ENCODE results near the gene REV3L. TPM values are rescaled to one million over a fixed set of nuclear protein-coding genes. Genes with fewer than 3 reads are reported as not detected.
A peak's percentile ranks its signal among the peaks of the same experiment; 100 is the strongest.

REV3L gene
- polyA plus RNA-seq, 2 of the 4 experiments (the other 2 are of a cell fraction): 4.1 to 12.4 TPM

DNA sequence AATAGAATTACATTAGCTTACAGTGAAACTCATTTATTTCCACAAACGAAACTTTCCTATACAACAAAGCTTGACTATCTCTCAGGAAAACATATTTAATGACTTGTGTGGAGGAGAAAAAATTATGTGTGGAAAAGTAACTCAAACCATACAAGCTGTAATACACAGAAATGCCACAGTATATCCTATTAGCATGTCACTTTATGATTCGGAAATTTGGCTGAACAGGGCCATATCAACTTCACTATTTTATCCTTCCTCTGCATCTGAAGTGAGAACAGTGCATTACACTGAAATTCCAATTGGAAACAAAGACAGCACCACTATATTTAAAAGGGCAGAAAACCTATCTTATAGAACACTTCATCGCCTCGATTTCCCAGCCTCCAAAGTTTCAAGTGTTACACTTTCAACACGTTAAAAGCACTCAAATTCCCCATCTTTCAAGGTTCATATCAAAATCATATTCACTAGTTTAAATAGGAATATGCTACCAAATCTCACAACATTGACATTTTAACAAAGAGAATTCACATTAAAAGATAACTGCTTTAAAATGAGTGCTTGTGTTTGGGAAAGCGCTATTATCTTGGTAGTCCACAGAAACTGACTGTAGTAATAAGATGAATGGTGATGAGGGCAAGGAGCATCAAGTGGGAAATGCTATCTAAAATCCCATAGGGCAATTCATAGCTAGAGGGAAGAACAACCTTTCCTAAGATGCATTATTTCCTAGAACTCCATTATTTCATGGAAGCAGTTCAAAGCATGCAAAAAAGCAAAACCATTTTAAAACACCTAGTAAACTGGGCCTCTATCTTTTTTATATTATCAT is 1.8 kb downstream of the REV3L start (continued):
- TF ChIP-seq EHMT2 (IDR thresholded peaks at IDR 0.05; ENCODE audit: low read depth) (no peak), ZSCAN20 (CRISPR knock-in tag; IDR thresholded peaks at IDR 0.05) (no peak)

DNA sequence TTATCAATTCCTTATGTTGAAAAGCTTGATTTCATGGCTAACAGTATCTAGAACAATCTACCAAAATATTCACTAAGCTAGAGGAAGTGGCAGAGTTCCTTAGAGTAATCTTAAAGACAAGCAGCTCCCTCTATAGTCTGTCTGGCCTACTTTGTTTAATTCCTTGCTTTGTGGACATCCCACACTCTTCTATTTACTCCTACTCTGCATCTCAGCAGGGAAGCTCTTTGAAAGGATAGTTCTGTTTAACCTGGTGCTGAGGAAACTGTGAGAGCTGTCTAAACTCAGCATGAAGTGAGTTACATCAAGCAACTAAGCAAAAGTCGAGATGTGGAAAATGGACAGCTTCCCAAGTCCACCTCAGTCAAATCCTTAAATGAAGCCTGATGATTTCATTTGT is 4.3 kb downstream of the REV3L start:
- ATAC-seq (peak in 1 of 2 experiments; percentile 33; a peak in 2 of 6 replicates), FAIRE-seq (no peak), DNase-seq (ENCODE audit: low read depth in 1 of 2, low spot score in 1 of 2) (peak in 1 of 2 experiments; percentile 60)
- Histone ChIP-seq H3K27ac (no peak overlapping the region), H3K4me3 (no peak overlapping the region), H3K9me3 (no peaks in the 10 kb centered on the region), H3K4me2 (peak overlapping the region; percentile 65), H3K4me1 (peaks cover 42% of the 10 kb centered on the region)
- POLR2A ChIA-PET: interaction anchor here (0.7 to 1.1 kb wide), 2 partner anchors 113 to 220 kb away, joined by 3 to 8 read pairs; a partner anchor contains a TSS
- TF ChIP-seq BHLHE40 (IDR thresholded peaks at IDR 0.05; ENCODE audit: low read depth, low read length) (no peak), SMC3 (IDR thresholded peaks at IDR 0.05) (peak; percentile 43), FOSB (CRISPR knock-in tag; IDR thresholded peaks at IDR 0.05) (no peak), HMGXB4 (CRISPR knock-in tag; IDR thresholded peaks at IDR 0.05; ENCODE audit: borderline replicate concordance) (no peak), ZSCAN20 (CRISPR knock-in tag; IDR thresholded peaks at IDR 0.05) (no peak), RAD21 (conservative IDR thresholded peaks at IDR 0.05 in 1 of 2, IDR thresholded peaks at IDR 0.05 in 1 of 2) (peak; percentile 60 to 67), NR3C1 (IDR thresholded peaks at IDR 0.05) (no peak), JUNB (IDR thresholded peaks at IDR 0.05) (no peak), HOXA7 (CRISPR knock-in tag; IDR thresholded peaks at IDR 0.05) (no peak), CTCF (IDR thresholded peaks at IDR 0.05) (peak; percentile 49)
- TF ChIP-seq, protein P1, sequence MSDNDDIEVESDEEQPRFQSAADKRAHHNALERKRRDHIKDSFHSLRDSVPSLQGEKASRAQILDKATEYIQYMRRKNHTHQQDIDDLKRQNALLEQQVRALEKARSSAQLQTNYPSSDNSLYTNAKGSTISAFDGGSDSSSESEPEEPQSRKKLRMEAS (IDR thresholded peaks at IDR 0.05): no peak
- WGBS (ENCODE audit: missing lambda C conversion rate): 4% methylated on average over 1 of the region's 1 CpG
- CTCF ChIA-PET: interaction anchor here (0.6 to 2.4 kb wide), 19 partner anchors 53 to 468 kb away, joined by 3 to 16 read pairs (median 3); a partner anchor contains a TSS

GRCh38 chr6:111478064-111478476 is 4.9 kb downstream of the REV3L start:
- no peak for ATAC-seq
- no peak for DNase-seq (ENCODE audit: low read depth in 1 of 2, low spot score in 1 of 2)
- no peak for FAIRE-seq
- TF ChIP-seq, protein P2, sequence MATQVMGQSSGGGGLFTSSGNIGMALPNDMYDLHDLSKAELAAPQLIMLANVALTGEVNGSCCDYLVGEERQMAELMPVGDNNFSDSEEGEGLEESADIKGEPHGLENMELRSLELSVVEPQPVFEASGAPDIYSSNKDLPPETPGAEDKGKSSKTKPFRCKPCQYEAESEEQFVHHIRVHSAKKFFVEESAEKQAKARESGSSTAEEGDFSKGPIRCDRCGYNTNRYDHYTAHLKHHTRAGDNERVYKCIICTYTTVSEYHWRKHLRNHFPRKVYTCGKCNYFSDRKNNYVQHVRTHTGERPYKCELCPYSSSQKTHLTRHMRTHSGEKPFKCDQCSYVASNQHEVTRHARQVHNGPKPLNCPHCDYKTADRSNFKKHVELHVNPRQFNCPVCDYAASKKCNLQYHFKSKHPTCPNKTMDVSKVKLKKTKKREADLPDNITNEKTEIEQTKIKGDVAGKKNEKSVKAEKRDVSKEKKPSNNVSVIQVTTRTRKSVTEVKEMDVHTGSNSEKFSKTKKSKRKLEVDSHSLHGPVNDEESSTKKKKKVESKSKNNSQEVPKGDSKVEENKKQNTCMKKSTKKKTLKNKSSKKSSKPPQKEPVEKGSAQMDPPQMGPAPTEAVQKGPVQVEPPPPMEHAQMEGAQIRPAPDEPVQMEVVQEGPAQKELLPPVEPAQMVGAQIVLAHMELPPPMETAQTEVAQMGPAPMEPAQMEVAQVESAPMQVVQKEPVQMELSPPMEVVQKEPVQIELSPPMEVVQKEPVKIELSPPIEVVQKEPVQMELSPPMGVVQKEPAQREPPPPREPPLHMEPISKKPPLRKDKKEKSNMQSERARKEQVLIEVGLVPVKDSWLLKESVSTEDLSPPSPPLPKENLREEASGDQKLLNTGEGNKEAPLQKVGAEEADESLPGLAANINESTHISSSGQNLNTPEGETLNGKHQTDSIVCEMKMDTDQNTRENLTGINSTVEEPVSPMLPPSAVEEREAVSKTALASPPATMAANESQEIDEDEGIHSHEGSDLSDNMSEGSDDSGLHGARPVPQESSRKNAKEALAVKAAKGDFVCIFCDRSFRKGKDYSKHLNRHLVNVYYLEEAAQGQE (IDR thresholded peaks at IDR 0.05): no peak
- no peak for TF ChIP-seq ELK1 (IDR thresholded peaks at IDR 0.05; ENCODE audit: low read depth, low read length)
- TF ChIP-seq HEYL (CRISPR knock-in tag; IDR thresholded peaks at IDR 0.05): no peak
- TF ChIP-seq, protein P3, sequence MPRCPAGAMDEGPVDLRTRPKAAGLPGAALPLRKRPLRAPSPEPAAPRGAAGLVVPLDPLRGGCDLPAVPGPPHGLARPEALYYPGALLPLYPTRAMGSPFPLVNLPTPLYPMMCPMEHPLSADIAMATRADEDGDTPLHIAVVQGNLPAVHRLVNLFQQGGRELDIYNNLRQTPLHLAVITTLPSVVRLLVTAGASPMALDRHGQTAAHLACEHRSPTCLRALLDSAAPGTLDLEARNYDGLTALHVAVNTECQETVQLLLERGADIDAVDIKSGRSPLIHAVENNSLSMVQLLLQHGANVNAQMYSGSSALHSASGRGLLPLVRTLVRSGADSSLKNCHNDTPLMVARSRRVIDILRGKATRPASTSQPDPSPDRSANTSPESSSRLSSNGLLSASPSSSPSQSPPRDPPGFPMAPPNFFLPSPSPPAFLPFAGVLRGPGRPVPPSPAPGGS (IDR thresholded peaks at IDR 0.05): no peak
- no peak for TF ChIP-seq POLR2AphosphoS2 (conservative IDR thresholded peaks at IDR 0.05; ENCODE audit: low read length)
- TF ChIP-seq, protein P4, sequence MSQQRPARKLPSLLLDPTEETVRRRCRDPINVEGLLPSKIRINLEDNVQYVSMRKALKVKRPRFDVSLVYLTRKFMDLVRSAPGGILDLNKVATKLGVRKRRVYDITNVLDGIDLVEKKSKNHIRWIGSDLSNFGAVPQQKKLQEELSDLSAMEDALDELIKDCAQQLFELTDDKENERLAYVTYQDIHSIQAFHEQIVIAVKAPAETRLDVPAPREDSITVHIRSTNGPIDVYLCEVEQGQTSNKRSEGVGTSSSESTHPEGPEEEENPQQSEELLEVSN (IDR thresholded peaks at IDR 0.05; ENCODE audit: borderline replicate concordance, low read depth): no peak
- TF ChIP-seq FOSL2 (IDR thresholded peaks at IDR 0.05): no peak
- TF ChIP-seq FOSL2 (CRISPR knock-in tag; IDR thresholded peaks at IDR 0.05): peak; percentile 14; the same call in 1 of the 2 replicates
- Histone ChIP-seq H3K27ac (peak overlapping the region; percentile 41 to 42; a peak in 2 of 6 replicates), H3K4me2 (peak overlapping the region; percentile 65), H3K4me3 (no peak overlapping the region), H3K9me3 (no peaks in the 10 kb centered on the region), H3K4me1 (peaks cover 43% of the 10 kb centered on the region)
- POLR2A ChIA-PET: interaction anchor here (0.7 to 1.1 kb wide), 2 partner anchors 114 to 219 kb away, joined by 3 to 8 read pairs; a partner anchor contains a TSS
- WGBS (ENCODE audit: missing lambda C conversion rate): 25% methylated on average over 3 of the region's 3 CpGs
- CTCF ChIA-PET: interaction anchor here (0.6 to 2.4 kb wide), 17 partner anchors 53 to 467 kb away, joined by 3 to 16 read pairs (median 3); a partner anchor contains a TSS

Data from A549 (cell line).